SK-N-SH (cell line): Measurements from ENCODE around the gene GJE1. TPM values are rescaled to one million over a fixed set of nuclear protein-coding genes. Genes with fewer than 3 reads are reported as not detected.

ENCODE experiments used
- CTCF ChIA-PET: fragments of 300-600, 350-600 bp; formaldehyde crosslinking; extraction: SDS; loops from one replicate; lab custom pipeline; 2021; lab: Yijun Ruan, JAX
- POLR2A ChIA-PET: fragments of 350-600 bp; sonication (Branson Sonifier 250); formaldehyde crosslinking; extraction: SDS; loops from one replicate; lab custom pipeline; 2020; ENCODE audit warnings: antibody characterized with exemption, inconsistent platforms; lab: Yijun Ruan, JAX
- DNase-seq: peaks from one replicate; pipeline ENCODE4 v3.0.0; 2012
- H2AFZ ChIP-seq: fragments of 200-600 bp; sonication (generic); 2 replicates; pipeline ENCODE4 v1.8.1; 2016; ENCODE audit warnings: antibody characterized with exemption, mild to moderate bottlenecking, low read depth
- H3F3A ChIP-seq: fragments of 200-600 bp; sonication (generic); replicated peaks from 2 replicates; pipeline ENCODE3; 2016; ENCODE audit warnings: antibody characterized with exemption, mild to moderate bottlenecking; ENCODE audit not compliant: insufficient read depth
- H3K27ac ChIP-seq, 2 experiments: fragments of 200-500 bp in 1 of 2; fragments of 200-600 bp in 1 of 2; sonication (Bioruptor generic) in 1 of 2; sonication (generic), shearing (Covaris generic) in 1 of 2; 2 replicates each; pipeline versions ENCODE4 v1.5.1 to v1.6.1; 2014 to 2016; ENCODE audit warnings: low read depth in 2 of 2, inconsistent platforms in 1 of 2, low read length in 1 of 2, mild to moderate bottlenecking in 1 of 2, mixed read lengths in 1 of 2
- H3K27me3 ChIP-seq: fragments of 200-600 bp; sonication (generic), shearing (Covaris generic); 2 replicates; pipeline ENCODE4 v1.6.1; 2016; ENCODE audit warnings: mixed run types; ENCODE audit not compliant: insufficient read depth
- H3K36me3 ChIP-seq, 2 experiments: fragments of 200-500 bp in 1 of 2; fragments of 200-600 bp in 1 of 2; sonication (Bioruptor generic) in 1 of 2; sonication (generic) in 1 of 2; replicated peaks in 1 of 2; 2 replicates each; pipeline versions ENCODE3 to v1.5.1; 2014 to 2016; ENCODE audit warnings: low read length in 1 of 2, mild to moderate bottlenecking in 1 of 2; ENCODE audit not compliant: insufficient read depth in 2 of 2, control insufficient read depth in 1 of 2
- H3K4me1 ChIP-seq, 2 experiments: fragments of 200-500 bp in 1 of 2; fragments of 200-600 bp in 1 of 2; sonication (Bioruptor generic) in 1 of 2; sonication (generic), shearing (Covaris generic) in 1 of 2; 2 replicates each; pipeline versions ENCODE4 v1.5.1 to v1.6.1; 2014 to 2016; ENCODE audit warnings: low read depth in 1 of 2, low read length in 1 of 2, mixed run types in 1 of 2; ENCODE audit not compliant: insufficient read depth in 2 of 2, control insufficient read depth in 1 of 2
- H3K4me2 ChIP-seq: fragments of 200-600 bp; sonication (generic), shearing (Covaris generic); 2 replicates; pipeline ENCODE4 v1.6.1; 2017; ENCODE audit warnings: mixed run types
- H3K4me3 ChIP-seq, 2 experiments: fragments of 200-500 bp in 1 of 2; fragments of 200-600 bp in 1 of 2; sonication (Bioruptor generic) in 1 of 2; sonication (generic), shearing (Covaris generic) in 1 of 2; 2 replicates each; pipeline versions ENCODE4 v1.5.1 to v1.8.1; 2014 to 2016; ENCODE audit warnings: low read depth in 2 of 2, inconsistent platforms in 1 of 2, low read length in 1 of 2, mild to moderate bottlenecking in 1 of 2, mixed read lengths in 1 of 2, moderate library complexity in 1 of 2
- H3K79me2 ChIP-seq: fragments of 200-600 bp; sonication (generic); 2 replicates; pipeline ENCODE4 v1.8.1; 2017; ENCODE audit warnings: mild to moderate bottlenecking; ENCODE audit not compliant: insufficient read depth
- H3K9ac ChIP-seq: fragments of 200-600 bp; sonication (generic); 2 replicates; pipeline ENCODE4 v1.6.1; 2017; ENCODE audit warnings: mixed run types
- H3K9me2 ChIP-seq: fragments of 200-600 bp; sonication (generic); 2 replicates; pipeline ENCODE4 v1.6.1; 2017; ENCODE audit warnings: mixed run types
- H3K9me3 ChIP-seq: fragments of 200-600 bp; sonication (generic); 2 replicates; pipeline ENCODE4 v1.6.1; 2017; ENCODE audit warnings: mixed run types, mild to moderate bottlenecking, moderate library complexity
- H4K20me1 ChIP-seq: fragments of 200-600 bp; sonication (generic); 2 replicates; pipeline ENCODE4 v1.6.1; 2017; ENCODE audit warnings: mild to moderate bottlenecking, mixed run types; ENCODE audit not compliant: insufficient read depth
- ELF1 ChIP-seq: IDR thresholded peaks from 2 replicates; pipeline ENCODE4 v1.4.0; 2012
- EZH2phosphoT487 ChIP-seq: fragments of 200-600 bp; sonication (generic); IDR thresholded peaks from 2 replicates; pipeline ENCODE4 v1.6.1; 2017; ENCODE audit warnings: low read depth, mixed run types, mild to moderate bottlenecking, antibody characterized with exemption, moderate library complexity, borderline replicate concordance
- FOSL2 ChIP-seq: IDR thresholded peaks from 2 replicates; pipeline ENCODE4 v1.4.0; 2012; ENCODE audit warnings: low read depth, mild to moderate bottlenecking, moderate library complexity, borderline replicate concordance
- FOXJ3 ChIP-seq: sonication (generic); formaldehyde crosslinking; IDR thresholded peaks from 2 replicates; pipeline ENCODE4 v1.5.1; 2020; ENCODE audit warnings: mild to moderate bottlenecking, missing genetic modification reagents
- GABPA ChIP-seq: IDR thresholded peaks from 2 replicates; pipeline ENCODE4 v1.4.0; 2012; ENCODE audit warnings: low read depth, mild to moderate bottlenecking
- GATA2 ChIP-seq: sonication (generic); formaldehyde crosslinking; IDR thresholded peaks from 2 replicates; pipeline ENCODE4 v1.5.0; 2020; ENCODE audit warnings: mild to moderate bottlenecking, missing genetic modification reagents
- MEF2A ChIP-seq: IDR thresholded peaks from 2 replicates; pipeline ENCODE4 v1.4.0; 2012; ENCODE audit warnings: low read depth, borderline replicate concordance
- POLR2AphosphoS5 ChIP-seq: IDR thresholded peaks from 2 replicates; pipeline ENCODE4 v1.6.1; 2012; ENCODE audit warnings: low read depth, low read length
- RFX5 ChIP-seq: IDR thresholded peaks from 2 replicates; pipeline ENCODE4 v1.6.1; 2012; ENCODE audit warnings: mild to moderate bottlenecking, improper control_type of control experiment, low read length
- RXRA ChIP-seq: IDR thresholded peaks from 2 replicates; pipeline ENCODE4 v1.4.0; 2012; ENCODE audit warnings: low read depth, mild to moderate bottlenecking, borderline replicate concordance
- TAF1 ChIP-seq: IDR thresholded peaks from 2 replicates; pipeline ENCODE4 v1.6.1; 2012; ENCODE audit warnings: low read depth, mild to moderate bottlenecking, low read length, moderate library complexity, borderline replicate concordance
- TEAD4 ChIP-seq: IDR thresholded peaks from 2 replicates; pipeline ENCODE4 v1.4.0; 2012; ENCODE audit warnings: mild to moderate bottlenecking, borderline replicate concordance; ENCODE audit not compliant: insufficient read depth
- USF2 ChIP-seq: fragments of 150-350 bp; IDR thresholded peaks from 2 replicates; pipeline ENCODE4 v1.6.1; 2017; ENCODE audit warnings: antibody characterized with exemption, low read length, low read depth, borderline replicate concordance
- YY1 ChIP-seq: IDR thresholded peaks from 2 replicates; pipeline ENCODE4 v1.4.0; 2012; ENCODE audit warnings: low read depth, mild to moderate bottlenecking
- WGBS: methylation state at CpG from one replicate; pipeline ENCODE4 v1.1.6; 2017; ENCODE audit warnings: low lambda C conversion rate; 5-methylcytosine and 5-hydroxymethylcytosine counted together
- polyA plus RNA-seq, 3 experiments: library from polyadenylated mRNA; depleted of rRNA; stranded (reverse); fragments of >200 nt; gene quantifications; 2 replicates each; pipeline ENCODE4 v1.2.3, GENCODE V29; 2012
- TF ChIP-seq, protein P1 (sequence below): IDR thresholded peaks from 2 replicates; pipeline ENCODE4 v1.4.0; 2012; ENCODE audit warnings: low read depth, borderline replicate concordance
- TF ChIP-seq, protein P2 (sequence below): IDR thresholded peaks from 2 replicates; pipeline ENCODE4 v1.4.0; 2012; ENCODE audit warnings: low read depth
- TF ChIP-seq, protein P3 (sequence below): IDR thresholded peaks from 2 replicates; pipeline ENCODE4 v1.6.1; 2012; ENCODE audit warnings: mild to moderate bottlenecking, low read depth, low read length, moderate library complexity

GJE1 gene
- polyA plus RNA-seq, 1 of the 3 experiments (the other 2 are of a cell fraction): not detected

GRCh38 chr6:142117366-142117765 is 15.4 kb upstream of the GJE1 start:
- H3K27me3 ChIP-seq: no peaks in the 10 kb centered on the region
- H3K27ac ChIP-seq: no peak overlapping the region
- no peaks in the 10 kb centered on the region for H3F3A ChIP-seq
- no peak overlapping the region for H3K9ac ChIP-seq
- TF ChIP-seq, protein P1, sequence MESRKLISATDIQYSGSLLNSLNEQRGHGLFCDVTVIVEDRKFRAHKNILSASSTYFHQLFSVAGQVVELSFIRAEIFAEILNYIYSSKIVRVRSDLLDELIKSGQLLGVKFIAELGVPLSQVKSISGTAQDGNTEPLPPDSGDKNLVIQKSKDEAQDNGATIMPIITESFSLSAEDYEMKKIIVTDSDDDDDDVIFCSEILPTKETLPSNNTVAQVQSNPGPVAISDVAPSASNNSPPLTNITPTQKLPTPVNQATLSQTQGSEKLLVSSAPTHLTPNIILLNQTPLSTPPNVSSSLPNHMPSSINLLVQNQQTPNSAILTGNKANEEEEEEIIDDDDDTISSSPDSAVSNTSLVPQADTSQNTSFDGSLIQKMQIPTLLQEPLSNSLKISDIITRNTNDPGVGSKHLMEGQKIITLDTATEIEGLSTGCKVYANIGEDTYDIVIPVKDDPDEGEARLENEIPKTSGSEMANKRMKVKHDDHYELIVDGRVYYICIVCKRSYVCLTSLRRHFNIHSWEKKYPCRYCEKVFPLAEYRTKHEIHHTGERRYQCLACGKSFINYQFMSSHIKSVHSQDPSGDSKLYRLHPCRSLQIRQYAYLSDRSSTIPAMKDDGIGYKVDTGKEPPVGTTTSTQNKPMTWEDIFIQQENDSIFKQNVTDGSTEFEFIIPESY: no peak
- TF ChIP-seq, protein P2, sequence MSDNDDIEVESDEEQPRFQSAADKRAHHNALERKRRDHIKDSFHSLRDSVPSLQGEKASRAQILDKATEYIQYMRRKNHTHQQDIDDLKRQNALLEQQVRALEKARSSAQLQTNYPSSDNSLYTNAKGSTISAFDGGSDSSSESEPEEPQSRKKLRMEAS: no peak
- TF ChIP-seq EZH2phosphoT487 (no peak), RFX5 (no peak), YY1 (no peak), FOSL2 (no peak), RXRA (no peak), GATA2 (no peak), POLR2AphosphoS5 (no peak), MEF2A (no peak), TAF1 (no peak), ELF1 (no peak), GABPA (no peak), USF2 (no peak), TEAD4 (no peak), FOXJ3 (CRISPR knock-in tag) (no peak)
- TF ChIP-seq, protein P3, sequence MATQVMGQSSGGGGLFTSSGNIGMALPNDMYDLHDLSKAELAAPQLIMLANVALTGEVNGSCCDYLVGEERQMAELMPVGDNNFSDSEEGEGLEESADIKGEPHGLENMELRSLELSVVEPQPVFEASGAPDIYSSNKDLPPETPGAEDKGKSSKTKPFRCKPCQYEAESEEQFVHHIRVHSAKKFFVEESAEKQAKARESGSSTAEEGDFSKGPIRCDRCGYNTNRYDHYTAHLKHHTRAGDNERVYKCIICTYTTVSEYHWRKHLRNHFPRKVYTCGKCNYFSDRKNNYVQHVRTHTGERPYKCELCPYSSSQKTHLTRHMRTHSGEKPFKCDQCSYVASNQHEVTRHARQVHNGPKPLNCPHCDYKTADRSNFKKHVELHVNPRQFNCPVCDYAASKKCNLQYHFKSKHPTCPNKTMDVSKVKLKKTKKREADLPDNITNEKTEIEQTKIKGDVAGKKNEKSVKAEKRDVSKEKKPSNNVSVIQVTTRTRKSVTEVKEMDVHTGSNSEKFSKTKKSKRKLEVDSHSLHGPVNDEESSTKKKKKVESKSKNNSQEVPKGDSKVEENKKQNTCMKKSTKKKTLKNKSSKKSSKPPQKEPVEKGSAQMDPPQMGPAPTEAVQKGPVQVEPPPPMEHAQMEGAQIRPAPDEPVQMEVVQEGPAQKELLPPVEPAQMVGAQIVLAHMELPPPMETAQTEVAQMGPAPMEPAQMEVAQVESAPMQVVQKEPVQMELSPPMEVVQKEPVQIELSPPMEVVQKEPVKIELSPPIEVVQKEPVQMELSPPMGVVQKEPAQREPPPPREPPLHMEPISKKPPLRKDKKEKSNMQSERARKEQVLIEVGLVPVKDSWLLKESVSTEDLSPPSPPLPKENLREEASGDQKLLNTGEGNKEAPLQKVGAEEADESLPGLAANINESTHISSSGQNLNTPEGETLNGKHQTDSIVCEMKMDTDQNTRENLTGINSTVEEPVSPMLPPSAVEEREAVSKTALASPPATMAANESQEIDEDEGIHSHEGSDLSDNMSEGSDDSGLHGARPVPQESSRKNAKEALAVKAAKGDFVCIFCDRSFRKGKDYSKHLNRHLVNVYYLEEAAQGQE: no peak
- no peaks in the 10 kb centered on the region for H4K20me1 ChIP-seq
- H3K4me2 ChIP-seq: no peak overlapping the region
- 5% methylated on average over 2 of the region's 2 CpGs for WGBS
- POLR2A ChIA-PET: no interaction called here
- H3K4me3 ChIP-seq: no peak overlapping the region
- no peak overlapping the region for H2AFZ ChIP-seq
- CTCF ChIA-PET: interaction anchor here (1.6 kb wide), 1 partner anchor 128 kb away, joined by 4 read pairs; no protein-coding TSS in a partner anchor
- no peaks in the 10 kb centered on the region for H3K4me1 ChIP-seq
- H3K36me3 ChIP-seq: no peaks in the 10 kb centered on the region
- DNase-seq: no peak
- no peaks in the 10 kb centered on the region for H3K79me2 ChIP-seq
- no peaks in the 10 kb centered on the region for H3K9me2 ChIP-seq
- no peaks in the 10 kb centered on the region for H3K9me3 ChIP-seq
